Measurements from ENCODE around the gene ALPL. TPM values are rescaled to one million over a fixed set of nuclear protein-coding genes. Genes with fewer than 3 reads are reported as not detected.

ALPL gene
- polyA plus RNA-seq, 1 donor (not counting 4 experiments of a cell fraction or from before 2014, with no cell fraction given), result not detected

DNA sequence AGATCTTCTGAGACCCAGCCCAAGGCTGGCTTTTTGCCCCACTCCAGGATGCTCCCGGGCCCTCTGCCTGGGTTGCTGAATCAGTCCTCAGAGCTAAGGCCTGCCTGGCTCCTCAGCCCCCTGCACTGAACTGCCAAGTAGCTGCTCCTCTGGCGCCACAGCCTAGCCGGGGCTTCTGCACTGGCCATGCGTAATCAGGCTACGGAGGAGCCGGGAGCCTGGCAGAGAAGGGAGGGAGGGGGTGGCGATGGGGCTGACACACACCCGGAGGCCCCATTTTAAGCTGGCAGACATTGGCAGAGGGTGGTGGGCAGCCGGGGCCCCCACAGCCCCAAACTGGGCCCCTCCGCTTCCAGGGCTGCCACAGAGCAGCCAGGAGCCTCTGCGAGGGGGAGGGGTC is 38.7 kb downstream of the ALPL start:
- DNase-seq (ENCODE audit: low read depth, low spot score) (no peak), FAIRE-seq (no peak)
- Histone ChIP-seq H3K27me3 (ENCODE audit: control insufficient read depth, extremely low read depth, insufficient read depth, low read length) (peaks cover 15% of the 10 kb centered on the region), H3K36me3 (ENCODE audit: control insufficient read depth in 2 of 2, extremely low read depth in 1 of 2, insufficient read depth in 2 of 2, low read length in 2 of 2) (no peaks in the 10 kb centered on the region), H3K9me1 (ENCODE audit: control insufficient read depth, extremely low read depth, insufficient read depth, low read length) (no peaks in the 10 kb centered on the region), H3K9me3 (ENCODE audit: control insufficient read depth, low read depth, low read length) (no peaks in the 10 kb centered on the region), H3K4me3 (ENCODE audit: control insufficient read depth in 2 of 3, extremely low read depth in 1 of 3, insufficient read depth in 2 of 3, low read depth in 1 of 3, low read length in 3 of 3) (no peak overlapping the region), H4K20me1 (ENCODE audit: control insufficient read depth, extremely low read depth, insufficient read depth, low read length) (no peaks in the 10 kb centered on the region), H2AFZ (ENCODE audit: control insufficient read depth, low read length) (no peak overlapping the region), H3K27ac (ENCODE audit: control insufficient read depth, insufficient read depth, low read length) (no peak overlapping the region), H3K4me1 (ENCODE audit: control insufficient read depth, extremely low read depth, insufficient read depth, low read length) (no peaks in the 10 kb centered on the region), H3K79me2 (ENCODE audit: control insufficient read depth, insufficient read depth, low read length) (no peaks in the 10 kb centered on the region), H3K4me2 (ENCODE audit: control insufficient read depth, extremely low read depth, insufficient read depth, low read depth, low read length) (no peak overlapping the region), H3K9ac (ENCODE audit: control insufficient read depth, extremely low read depth, insufficient read depth, low read length) (no peak overlapping the region)
- no peak for TF ChIP-seq EZH2 (IDR thresholded peaks at IDR 0.05; ENCODE audit: low read length)
- TF ChIP-seq, protein P1, sequence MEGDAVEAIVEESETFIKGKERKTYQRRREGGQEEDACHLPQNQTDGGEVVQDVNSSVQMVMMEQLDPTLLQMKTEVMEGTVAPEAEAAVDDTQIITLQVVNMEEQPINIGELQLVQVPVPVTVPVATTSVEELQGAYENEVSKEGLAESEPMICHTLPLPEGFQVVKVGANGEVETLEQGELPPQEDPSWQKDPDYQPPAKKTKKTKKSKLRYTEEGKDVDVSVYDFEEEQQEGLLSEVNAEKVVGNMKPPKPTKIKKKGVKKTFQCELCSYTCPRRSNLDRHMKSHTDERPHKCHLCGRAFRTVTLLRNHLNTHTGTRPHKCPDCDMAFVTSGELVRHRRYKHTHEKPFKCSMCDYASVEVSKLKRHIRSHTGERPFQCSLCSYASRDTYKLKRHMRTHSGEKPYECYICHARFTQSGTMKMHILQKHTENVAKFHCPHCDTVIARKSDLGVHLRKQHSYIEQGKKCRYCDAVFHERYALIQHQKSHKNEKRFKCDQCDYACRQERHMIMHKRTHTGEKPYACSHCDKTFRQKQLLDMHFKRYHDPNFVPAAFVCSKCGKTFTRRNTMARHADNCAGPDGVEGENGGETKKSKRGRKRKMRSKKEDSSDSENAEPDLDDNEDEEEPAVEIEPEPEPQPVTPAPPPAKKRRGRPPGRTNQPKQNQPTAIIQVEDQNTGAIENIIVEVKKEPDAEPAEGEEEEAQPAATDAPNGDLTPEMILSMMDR (optimal IDR thresholded peaks at IDR 0.05 in 1 of 3, IDR thresholded peaks at IDR 0.05 in 1 of 3, conservative IDR thresholded peaks at IDR 0.05 in 1 of 3; ENCODE audit: extremely low read depth in 1 of 3, insufficient read depth in 2 of 3, low read length in 3 of 3), result no peak
- dilution Hi-C loops (cut with MboI; ENCODE audit: extremely low pct_ligation_motif_present, low sequenced_read_pairs), result no loop called here

DNA sequence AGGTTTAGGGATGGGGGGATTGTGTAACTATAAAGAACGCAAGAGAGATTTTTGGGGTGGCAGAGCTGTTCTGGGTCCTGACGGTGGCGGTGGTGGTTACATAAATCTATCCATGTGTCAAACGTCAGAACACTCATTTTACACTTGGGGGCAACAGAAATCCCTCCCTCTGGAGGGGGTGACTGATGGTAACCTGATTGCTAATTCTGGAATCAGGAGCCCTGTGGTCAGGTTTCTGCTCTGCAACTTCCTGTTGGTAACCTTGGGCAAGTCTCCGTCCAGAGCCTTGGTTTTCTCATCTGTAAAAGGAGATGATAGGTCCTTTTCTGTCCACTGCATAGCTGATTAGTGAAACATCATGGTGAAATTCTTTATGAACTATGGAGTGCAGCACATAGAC is 40.9 kb downstream of the ALPL start:
- Histone ChIP-seq H3K9me3 (ENCODE audit: control insufficient read depth, low read depth, low read length) (no peaks in the 10 kb centered on the region), H3K79me2 (ENCODE audit: control insufficient read depth, insufficient read depth, low read length) (no peaks in the 10 kb centered on the region), H3K9me1 (ENCODE audit: control insufficient read depth, extremely low read depth, insufficient read depth, low read length) (no peaks in the 10 kb centered on the region), H3K4me2 (ENCODE audit: control insufficient read depth, extremely low read depth, insufficient read depth, low read depth, low read length) (no peak overlapping the region), H3K27ac (ENCODE audit: control insufficient read depth, insufficient read depth, low read length) (no peak overlapping the region), H4K20me1 (ENCODE audit: control insufficient read depth, extremely low read depth, insufficient read depth, low read length) (no peaks in the 10 kb centered on the region), H3K27me3 (ENCODE audit: control insufficient read depth, extremely low read depth, insufficient read depth, low read length) (peaks cover 15% of the 10 kb centered on the region), H3K4me3 (ENCODE audit: control insufficient read depth in 2 of 3, extremely low read depth in 1 of 3, insufficient read depth in 2 of 3, low read depth in 1 of 3, low read length in 3 of 3) (no peak overlapping the region), H3K4me1 (ENCODE audit: control insufficient read depth, extremely low read depth, insufficient read depth, low read length) (no peaks in the 10 kb centered on the region), H2AFZ (ENCODE audit: control insufficient read depth, low read length) (no peak overlapping the region), H3K36me3 (ENCODE audit: control insufficient read depth in 2 of 2, extremely low read depth in 1 of 2, insufficient read depth in 2 of 2, low read length in 2 of 2) (no peaks in the 10 kb centered on the region), H3K9ac (ENCODE audit: control insufficient read depth, extremely low read depth, insufficient read depth, low read length) (no peak overlapping the region)
- no peak for DNase-seq (ENCODE audit: low read depth, low spot score)
- dilution Hi-C loops (cut with MboI; ENCODE audit: extremely low pct_ligation_motif_present, low sequenced_read_pairs), result no loop called here
- TF ChIP-seq EZH2 (IDR thresholded peaks at IDR 0.05; ENCODE audit: low read length), result no peak
- TF ChIP-seq, protein P1 (optimal IDR thresholded peaks at IDR 0.05 in 1 of 3, IDR thresholded peaks at IDR 0.05 in 1 of 3, conservative IDR thresholded peaks at IDR 0.05 in 1 of 3; ENCODE audit: extremely low read depth in 1 of 3, insufficient read depth in 2 of 3, low read length in 3 of 3), result no peak
- no peak for FAIRE-seq
